Gastroesophageal sphincter (tissue), 3 donors: Measurements from ENCODE around the gene COL5A1.

Source experiments
- POLR2A ChIP-seq, 2 donors: fragments of 450-650 bp; IDR thresholded peaks; one replicate each; pipeline ENCODE4 v1.6.1; 2017; ENCODE audit warnings: antibody characterized with exemption in 2 of 2, mild to moderate bottlenecking in 2 of 2, moderate library complexity in 1 of 2
- TF ChIP-seq, protein P1 (sequence below), 4 experiments: fragments of 200-600 bp in 2 of 4; fragments of 450-650 bp in 2 of 4; sonication (generic) in 1 of 4; IDR thresholded peaks; one replicate each; pipeline ENCODE4 v1.5.1; 2017 to 2019; ENCODE audit warnings: antibody characterized with exemption in 4 of 4, mild to moderate bottlenecking in 2 of 4, moderate library complexity in 2 of 4

DNA sequence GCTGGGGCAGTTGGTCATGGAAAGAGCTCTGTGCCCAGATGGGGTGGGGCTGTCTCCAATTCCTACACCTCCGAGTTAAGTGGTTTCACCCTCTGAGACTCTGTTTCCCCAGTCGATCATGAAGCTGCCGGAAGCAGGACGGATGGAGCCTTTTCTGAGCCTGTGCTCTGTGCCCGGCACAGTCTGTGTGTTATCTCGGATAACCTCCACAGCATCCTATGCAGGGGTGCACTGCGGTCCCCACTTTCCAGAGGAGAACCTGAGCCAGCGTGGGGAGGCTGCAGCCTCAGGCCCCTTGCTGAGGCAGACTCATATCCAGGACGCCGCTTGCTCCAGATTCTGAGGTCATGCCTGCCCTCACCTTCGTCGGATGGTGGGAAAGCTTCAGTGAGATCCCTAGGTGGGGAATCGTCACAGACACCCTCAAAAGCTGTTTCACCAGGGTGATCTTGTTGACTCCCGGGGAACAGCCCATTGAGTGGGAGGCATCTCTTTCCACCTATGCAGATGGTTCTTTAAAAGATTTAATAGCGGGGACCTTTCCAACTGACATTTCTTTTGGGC lies 6.9 kb upstream of the COL5A1 start:
- TF ChIP-seq POLR2A (IDR thresholded peaks at IDR 0.05): no peak
- TF ChIP-seq, protein P1, sequence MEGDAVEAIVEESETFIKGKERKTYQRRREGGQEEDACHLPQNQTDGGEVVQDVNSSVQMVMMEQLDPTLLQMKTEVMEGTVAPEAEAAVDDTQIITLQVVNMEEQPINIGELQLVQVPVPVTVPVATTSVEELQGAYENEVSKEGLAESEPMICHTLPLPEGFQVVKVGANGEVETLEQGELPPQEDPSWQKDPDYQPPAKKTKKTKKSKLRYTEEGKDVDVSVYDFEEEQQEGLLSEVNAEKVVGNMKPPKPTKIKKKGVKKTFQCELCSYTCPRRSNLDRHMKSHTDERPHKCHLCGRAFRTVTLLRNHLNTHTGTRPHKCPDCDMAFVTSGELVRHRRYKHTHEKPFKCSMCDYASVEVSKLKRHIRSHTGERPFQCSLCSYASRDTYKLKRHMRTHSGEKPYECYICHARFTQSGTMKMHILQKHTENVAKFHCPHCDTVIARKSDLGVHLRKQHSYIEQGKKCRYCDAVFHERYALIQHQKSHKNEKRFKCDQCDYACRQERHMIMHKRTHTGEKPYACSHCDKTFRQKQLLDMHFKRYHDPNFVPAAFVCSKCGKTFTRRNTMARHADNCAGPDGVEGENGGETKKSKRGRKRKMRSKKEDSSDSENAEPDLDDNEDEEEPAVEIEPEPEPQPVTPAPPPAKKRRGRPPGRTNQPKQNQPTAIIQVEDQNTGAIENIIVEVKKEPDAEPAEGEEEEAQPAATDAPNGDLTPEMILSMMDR (IDR thresholded peaks at IDR 0.05): no peak
